Spleen (tissue), 11 donors: ENCODE data around the gene GDPD5. TPM values are rescaled to one million over a fixed set of nuclear protein-coding genes. Genes with fewer than 3 reads are reported as not detected.

Source experiments
- DNase-seq: peaks from one replicate; pipeline ENCODE4 v3.0.0-alpha.2; 2020
- H3K27ac ChIP-seq, 8 donors: fragments of 200-600 bp; sonication (generic) in 7 of 8; 1 replicate in 4 of 8; 2 replicates in 4 of 8; pipeline versions ENCODE4 v1.5.0 to v1.8.0; 2016 to 2021; ENCODE audit warnings: inconsistent platforms in 4 of 8, mild to moderate bottlenecking in 4 of 8, moderate library complexity in 1 of 8
- H3K27me3 ChIP-seq, 7 donors: fragments of 200-600 bp; sonication (generic) in 6 of 7; replicated peaks in 1 of 7; 1 replicate in 4 of 7; 2 replicates in 3 of 7; pipeline versions ENCODE4 v1.5.0 to v1.8.0; 2016 to 2021; ENCODE audit warnings: inconsistent platforms in 3 of 7, mild to moderate bottlenecking in 1 of 7
- H3K36me3 ChIP-seq, 6 donors: fragments of 200-600 bp; sonication (generic) in 5 of 6; 1 replicate in 4 of 6; 2 replicates in 2 of 6; pipeline versions ENCODE4 v1.5.0 to v1.8.0; 2016 to 2021; ENCODE audit warnings: inconsistent platforms in 2 of 6
- H3K4me1 ChIP-seq, 6 donors: fragments of 200-600 bp; sonication (generic) in 5 of 6; 1 replicate in 3 of 6; 2 replicates in 3 of 6; pipeline versions ENCODE4 v1.5.0 to v1.8.0; 2016 to 2021; ENCODE audit warnings: inconsistent platforms in 3 of 6
- H3K4me3 ChIP-seq, 8 donors: fragments of 200-600 bp; sonication (generic) in 7 of 8; 1 replicate in 4 of 8; 2 replicates in 4 of 8; pipeline versions ENCODE4 v1.5.0 to v1.8.0; 2016 to 2021; ENCODE audit warnings: inconsistent platforms in 4 of 8, mild to moderate bottlenecking in 4 of 8, moderate library complexity in 2 of 8
- H3K9me3 ChIP-seq, 8 donors: fragments of 200-600 bp; sonication (generic) in 7 of 8; 1 replicate in 4 of 8; 2 replicates in 4 of 8; pipeline versions ENCODE4 v1.5.0 to v1.8.0; 2016 to 2021; ENCODE audit warnings: inconsistent platforms in 4 of 8
- CTCF ChIP-seq, 11 experiments: fragments of 200-600 bp in 7 of 11; fragments of 450-650 bp in 4 of 11; sonication (generic) in 4 of 11; IDR thresholded peaks in 8 of 11; conservative IDR thresholded peaks in 3 of 11; 1 replicate in 7 of 11; 2 replicates in 4 of 11; pipeline versions ENCODE4 v1.4.0 to v1.8.0; 2016 to 2021; ENCODE audit warnings: antibody characterized with exemption in 11 of 11, inconsistent platforms in 4 of 11, mild to moderate bottlenecking in 1 of 11
- POLR2A ChIP-seq, 3 donors: fragments of 450-650 bp; IDR thresholded peaks; one replicate each; pipeline ENCODE4 v1.5.1; 2017; ENCODE audit warnings: antibody characterized with exemption in 3 of 3, mild to moderate bottlenecking in 1 of 3
- POLR2AphosphoS5 ChIP-seq, 3 donors: sonication (generic); formaldehyde crosslinking; IDR thresholded peaks; one replicate each; pipeline ENCODE4 v1.5.1; 2017; ENCODE audit warnings: antibody characterized with exemption in 3 of 3
- WGBS, 5 donors: extraction: QIAGEN DNeasy Blood & Tissue Kit in 3 of 5; methylation state at CpG; one replicate each; pipeline versions ENCODE4 v1.1.5 to v1.1.7; 2013 to 2018; 5-methylcytosine and 5-hydroxymethylcytosine counted together
- intact Hi-C: fragments of 100-400 bp; cut with DNase I; formaldehyde crosslinking; loops from one replicate; pipeline ENCODE4 v1.15.0; 2023; ENCODE audit warnings: low total_unique reads
- polyA plus RNA-seq, 3 donors: library from polyadenylated mRNA; stranded (reverse); fragments of 200-250 nt; gene quantifications; one replicate each; pipeline ENCODE4 v1.2.1, GENCODE V29; 2013
- total RNA-seq, 7 donors: library from RNA; depleted of rRNA in 3 of 7; stranded (reverse); fragments of >200 nt in 3 of 7; fragmentation: NEBNext Ultra II Directional in 4 of 7; extraction: Animal tissue kit (Norgen Biotek cat#: 25700) in 4 of 7; gene quantifications; one replicate each; pipeline versions ENCODE4 v1.1.0 to v1.2.1, GENCODE V29; 2016 to 2021
- donor health status: healthy with polysubstance abuse.
- donor health status: DM: no; HTN: no; CAD: no; lungs with moderate emphysema.
- donor health status: DM: no; HTN: no; CAD: no.
- donor health status: Bipolar disorder and iron deficiency.
- donor health status: healthy.
- donor health status: DM: no; HTN: no; CAD: no.
- donor health status: DM: yes; HTN: yes; CAD: no.

GDPD5 gene
- total and polyA plus RNA-seq, 10 donors = 44.6 to 273 (median 146) TPM

- Histone ChIP-seq H3K27me3 (no peaks in the 10 kb centered on the region), H3K4me3 (no peak overlapping the region), H3K4me1 (peaks cover 0 to 8% (median 0%) of the 10 kb centered on the region in 6 donors), H3K9me3 (no peaks in the 10 kb centered on the region), H3K36me3 (peaks cover 0 to 77% (median 16%) of the 10 kb centered on the region in 6 donors), H3K27ac (no peak overlapping the region)
- intact Hi-C loops = no loop called here
- WGBS, 5 donors = 85 to 90% (median 88%) methylated on average over 11 to 12 of the region's 12 CpGs
- DNase-seq = no peak
- TF ChIP-seq POLR2A (IDR thresholded peaks at IDR 0.05) = no peak
- TF ChIP-seq POLR2AphosphoS5 (IDR thresholded peaks at IDR 0.05) = peak in 1 of 3 donors; percentile 37
Observed at GRCh38 chr11:75443043-75443442, 82.7 kb downstream of the GDPD5 start.

- 88 to 92% (median 91%) methylated on average over 10 to 15 of the region's 15 CpGs for WGBS, 5 donors
- TF ChIP-seq POLR2AphosphoS5 (IDR thresholded peaks at IDR 0.05) (peak in 1 of 3 donors; percentile 42), POLR2A (IDR thresholded peaks at IDR 0.05) (no peak), CTCF (IDR thresholded peaks at IDR 0.05 in 8 of 11, conservative IDR thresholded peaks at IDR 0.05 in 3 of 11) (no peak)
- Histone ChIP-seq H3K4me1 (peaks cover 0 to 4% (median 0%) of the 10 kb centered on the region in 6 donors), H3K27me3 (no peaks in the 10 kb centered on the region), H3K27ac (no peak overlapping the region), H3K9me3 (no peaks in the 10 kb centered on the region), H3K4me3 (no peak overlapping the region), H3K36me3 (peaks cover 0 to 78% (median 16%) of the 10 kb centered on the region in 6 donors)
- intact Hi-C loops = no loop called here
- DNase-seq = no peak
Observed at GRCh38 chr11:75442161-75442885, 83.4 kb downstream of the GDPD5 start.

- 77 to 89% (median 88%) methylated on average over 6 to 7 of the region's 7 CpGs for WGBS, 5 donors
Observed at GRCh38 chr11:75441804-75442132, 84.0 kb downstream of the GDPD5 start.

GRCh38 chr11:75440960-75441803, 84.6 kb downstream of the GDPD5 start:
- no peak for DNase-seq

More at GRCh38 chr11:75441804-75442132, 84.0 kb downstream of the GDPD5 start:
- Histone ChIP-seq H3K27me3 (no peaks in the 10 kb centered on the region), H3K4me1 (peaks cover 0 to 4% (median 0%) of the 10 kb centered on the region in 6 donors), H3K9me3 (no peaks in the 10 kb centered on the region), H3K27ac (no peak overlapping the region), H3K4me3 (no peak overlapping the region), H3K36me3 (peaks cover 0 to 84% (median 17%) of the 10 kb centered on the region in 6 donors)
- TF ChIP-seq POLR2AphosphoS5 (IDR thresholded peaks at IDR 0.05) (no peak), POLR2A (IDR thresholded peaks at IDR 0.05) (no peak), CTCF (IDR thresholded peaks at IDR 0.05 in 8 of 11, conservative IDR thresholded peaks at IDR 0.05 in 3 of 11) (no peak)
- no peak for DNase-seq
- intact Hi-C loops = no loop called here

More at GRCh38 chr11:75440960-75441803, 84.6 kb downstream of the GDPD5 start:
- Histone ChIP-seq H3K4me3 (no peak overlapping the region), H3K27ac (no peak overlapping the region), H3K4me1 (peaks cover 0 to 4% (median 0%) of the 10 kb centered on the region in 6 donors), H3K36me3 (peaks cover 0 to 88% (median 18%) of the 10 kb centered on the region in 6 donors), H3K27me3 (no peaks in the 10 kb centered on the region), H3K9me3 (no peaks in the 10 kb centered on the region)
- TF ChIP-seq POLR2AphosphoS5 (IDR thresholded peaks at IDR 0.05) = peak in 1 of 3 donors; percentile 26
- no peak for TF ChIP-seq POLR2A (IDR thresholded peaks at IDR 0.05)
- TF ChIP-seq CTCF (IDR thresholded peaks at IDR 0.05 in 8 of 11, conservative IDR thresholded peaks at IDR 0.05 in 3 of 11) = no peak
- WGBS, 5 donors = 84 to 95% (median 90%) methylated on average over 13 to 27 of the region's 27 CpGs
- intact Hi-C loops = no loop called here
